H1 (cell line): ENCODE results near the gene MNS1. TPM values are rescaled to one million over a fixed set of nuclear protein-coding genes. Genes with fewer than 3 reads are reported as not detected.

Experiments
- BCL11A ChIP-seq, 2 experiments: IDR thresholded peaks; one replicate each; pipeline ENCODE4 v1.6.1; 2011; ENCODE audit warnings: low read depth in 2 of 2, low read length in 2 of 2, mild to moderate bottlenecking in 2 of 2
- BRCA1 ChIP-seq: IDR thresholded peaks from 2 replicates; pipeline ENCODE4 v1.6.1; 2012; ENCODE audit warnings: low read depth, low read length, improper control_type of control experiment
- EGR1 ChIP-seq: IDR thresholded peaks from 2 replicates; pipeline ENCODE4 v1.6.1; 2011; ENCODE audit warnings: low read depth, low read length, borderline replicate concordance
- GTF2F1 ChIP-seq: IDR thresholded peaks from 2 replicates; pipeline ENCODE4 v1.6.1; 2012; ENCODE audit warnings: low read depth, low read length, improper control_type of control experiment, borderline replicate concordance
- KDM1A ChIP-seq: fragments of 200-600, 300-600 bp; sonication (generic); IDR thresholded peaks from 2 replicates; pipeline ENCODE4 v1.7.1; 2016; ENCODE audit warnings: mild to moderate bottlenecking, low read length, borderline replicate concordance
- POU5F1 ChIP-seq: IDR thresholded peaks from 2 replicates; pipeline ENCODE4 v1.6.1; 2011; ENCODE audit warnings: low read depth, mild to moderate bottlenecking, low read length, moderate library complexity
- SP1 ChIP-seq: IDR thresholded peaks from 2 replicates; pipeline ENCODE4 v1.6.1; 2011; ENCODE audit warnings: low read depth, low read length
- SP4 ChIP-seq: IDR thresholded peaks from 2 replicates; pipeline ENCODE4 v1.6.1; 2012; ENCODE audit warnings: low read length, inconsistent platforms
- SUZ12 ChIP-seq: fragments of 200-600 bp; sonication (generic); IDR thresholded peaks from 2 replicates; pipeline ENCODE4 v1.6.1; 2012; ENCODE audit warnings: mild to moderate bottlenecking, inconsistent platforms, low read length, moderate library complexity, mixed read lengths
- YY1 ChIP-seq: IDR thresholded peaks from 2 replicates; pipeline ENCODE4 v1.6.1; 2011; ENCODE audit warnings: low read depth, mild to moderate bottlenecking, low read length
- polyA plus RNA-seq, 7 experiments: library from polyadenylated mRNA; depleted of rRNA in 3 of 7; stranded (reverse) in 5 of 7; unstranded in 2 of 7; fragments of >200 nt in 5 of 7; fragments of 200-250 nt in 2 of 7; gene quantifications; 1 replicate in 5 of 7; 2 replicates in 1 of 7; 4 replicates in 1 of 7; pipeline versions ENCODE4 v1.2.1 to v1.2.3, GENCODE V29; 2011 to 2013; ENCODE audit warnings: missing spikeins in 2 of 7, mixed read lengths in 2 of 7
- total RNA-seq: library from RNA; stranded (reverse); fragmentation: NEBNext Ultra II Directional; extraction: Animal tissue kit (Norgen Biotek cat#: 25700); gene quantifications from 2 replicates; pipeline ENCODE4 v1.2.1, GENCODE V29; 2021
- TF ChIP-seq, protein P1 (sequence below): fragments of 300-600 bp; sonication (generic); IDR thresholded peaks from 2 replicates; pipeline ENCODE4 v1.7.1; 2012; ENCODE audit warnings: low read length, moderate library complexity, mild to moderate bottlenecking, inconsistent platforms; ENCODE audit not compliant: insufficient replicate concordance

MNS1 gene
- total and polyA plus RNA-seq, 2 of the 8 experiments (the other 6 are each of a cell fraction or from before 2014, with no cell fraction given): 0.57 TPM; not detected in 1

DNA sequence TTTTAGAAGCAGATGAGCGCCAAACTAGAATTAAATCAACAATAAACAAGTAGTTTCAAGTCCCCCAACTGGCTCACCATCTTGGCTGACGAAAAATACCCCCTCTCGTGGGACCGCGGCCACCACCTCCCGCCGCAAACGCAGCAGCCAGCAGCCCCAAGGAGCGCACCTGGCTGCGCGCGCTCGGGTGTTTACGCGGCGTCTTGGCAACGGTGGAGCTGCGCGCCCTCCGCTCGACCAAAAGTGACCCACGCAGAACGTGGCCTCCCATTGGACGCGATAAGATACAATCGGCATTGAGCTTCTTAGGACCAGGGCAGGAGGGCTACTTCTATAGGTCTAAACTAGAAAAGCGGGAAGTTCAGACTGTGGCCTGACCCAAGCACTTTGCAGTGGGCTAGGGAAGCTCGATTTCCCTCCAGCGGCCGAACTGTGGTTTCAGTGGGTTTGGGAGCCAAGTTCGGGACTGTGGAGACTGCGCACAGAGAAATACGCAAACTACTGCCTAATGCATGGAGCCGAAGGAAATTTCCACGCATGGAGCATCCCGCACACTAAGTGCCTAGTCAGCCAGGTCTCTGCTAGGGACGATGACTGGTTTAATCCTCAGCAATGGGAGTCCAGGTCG is at the start of gene MNS1 (continued):
- TF ChIP-seq, protein P1, sequence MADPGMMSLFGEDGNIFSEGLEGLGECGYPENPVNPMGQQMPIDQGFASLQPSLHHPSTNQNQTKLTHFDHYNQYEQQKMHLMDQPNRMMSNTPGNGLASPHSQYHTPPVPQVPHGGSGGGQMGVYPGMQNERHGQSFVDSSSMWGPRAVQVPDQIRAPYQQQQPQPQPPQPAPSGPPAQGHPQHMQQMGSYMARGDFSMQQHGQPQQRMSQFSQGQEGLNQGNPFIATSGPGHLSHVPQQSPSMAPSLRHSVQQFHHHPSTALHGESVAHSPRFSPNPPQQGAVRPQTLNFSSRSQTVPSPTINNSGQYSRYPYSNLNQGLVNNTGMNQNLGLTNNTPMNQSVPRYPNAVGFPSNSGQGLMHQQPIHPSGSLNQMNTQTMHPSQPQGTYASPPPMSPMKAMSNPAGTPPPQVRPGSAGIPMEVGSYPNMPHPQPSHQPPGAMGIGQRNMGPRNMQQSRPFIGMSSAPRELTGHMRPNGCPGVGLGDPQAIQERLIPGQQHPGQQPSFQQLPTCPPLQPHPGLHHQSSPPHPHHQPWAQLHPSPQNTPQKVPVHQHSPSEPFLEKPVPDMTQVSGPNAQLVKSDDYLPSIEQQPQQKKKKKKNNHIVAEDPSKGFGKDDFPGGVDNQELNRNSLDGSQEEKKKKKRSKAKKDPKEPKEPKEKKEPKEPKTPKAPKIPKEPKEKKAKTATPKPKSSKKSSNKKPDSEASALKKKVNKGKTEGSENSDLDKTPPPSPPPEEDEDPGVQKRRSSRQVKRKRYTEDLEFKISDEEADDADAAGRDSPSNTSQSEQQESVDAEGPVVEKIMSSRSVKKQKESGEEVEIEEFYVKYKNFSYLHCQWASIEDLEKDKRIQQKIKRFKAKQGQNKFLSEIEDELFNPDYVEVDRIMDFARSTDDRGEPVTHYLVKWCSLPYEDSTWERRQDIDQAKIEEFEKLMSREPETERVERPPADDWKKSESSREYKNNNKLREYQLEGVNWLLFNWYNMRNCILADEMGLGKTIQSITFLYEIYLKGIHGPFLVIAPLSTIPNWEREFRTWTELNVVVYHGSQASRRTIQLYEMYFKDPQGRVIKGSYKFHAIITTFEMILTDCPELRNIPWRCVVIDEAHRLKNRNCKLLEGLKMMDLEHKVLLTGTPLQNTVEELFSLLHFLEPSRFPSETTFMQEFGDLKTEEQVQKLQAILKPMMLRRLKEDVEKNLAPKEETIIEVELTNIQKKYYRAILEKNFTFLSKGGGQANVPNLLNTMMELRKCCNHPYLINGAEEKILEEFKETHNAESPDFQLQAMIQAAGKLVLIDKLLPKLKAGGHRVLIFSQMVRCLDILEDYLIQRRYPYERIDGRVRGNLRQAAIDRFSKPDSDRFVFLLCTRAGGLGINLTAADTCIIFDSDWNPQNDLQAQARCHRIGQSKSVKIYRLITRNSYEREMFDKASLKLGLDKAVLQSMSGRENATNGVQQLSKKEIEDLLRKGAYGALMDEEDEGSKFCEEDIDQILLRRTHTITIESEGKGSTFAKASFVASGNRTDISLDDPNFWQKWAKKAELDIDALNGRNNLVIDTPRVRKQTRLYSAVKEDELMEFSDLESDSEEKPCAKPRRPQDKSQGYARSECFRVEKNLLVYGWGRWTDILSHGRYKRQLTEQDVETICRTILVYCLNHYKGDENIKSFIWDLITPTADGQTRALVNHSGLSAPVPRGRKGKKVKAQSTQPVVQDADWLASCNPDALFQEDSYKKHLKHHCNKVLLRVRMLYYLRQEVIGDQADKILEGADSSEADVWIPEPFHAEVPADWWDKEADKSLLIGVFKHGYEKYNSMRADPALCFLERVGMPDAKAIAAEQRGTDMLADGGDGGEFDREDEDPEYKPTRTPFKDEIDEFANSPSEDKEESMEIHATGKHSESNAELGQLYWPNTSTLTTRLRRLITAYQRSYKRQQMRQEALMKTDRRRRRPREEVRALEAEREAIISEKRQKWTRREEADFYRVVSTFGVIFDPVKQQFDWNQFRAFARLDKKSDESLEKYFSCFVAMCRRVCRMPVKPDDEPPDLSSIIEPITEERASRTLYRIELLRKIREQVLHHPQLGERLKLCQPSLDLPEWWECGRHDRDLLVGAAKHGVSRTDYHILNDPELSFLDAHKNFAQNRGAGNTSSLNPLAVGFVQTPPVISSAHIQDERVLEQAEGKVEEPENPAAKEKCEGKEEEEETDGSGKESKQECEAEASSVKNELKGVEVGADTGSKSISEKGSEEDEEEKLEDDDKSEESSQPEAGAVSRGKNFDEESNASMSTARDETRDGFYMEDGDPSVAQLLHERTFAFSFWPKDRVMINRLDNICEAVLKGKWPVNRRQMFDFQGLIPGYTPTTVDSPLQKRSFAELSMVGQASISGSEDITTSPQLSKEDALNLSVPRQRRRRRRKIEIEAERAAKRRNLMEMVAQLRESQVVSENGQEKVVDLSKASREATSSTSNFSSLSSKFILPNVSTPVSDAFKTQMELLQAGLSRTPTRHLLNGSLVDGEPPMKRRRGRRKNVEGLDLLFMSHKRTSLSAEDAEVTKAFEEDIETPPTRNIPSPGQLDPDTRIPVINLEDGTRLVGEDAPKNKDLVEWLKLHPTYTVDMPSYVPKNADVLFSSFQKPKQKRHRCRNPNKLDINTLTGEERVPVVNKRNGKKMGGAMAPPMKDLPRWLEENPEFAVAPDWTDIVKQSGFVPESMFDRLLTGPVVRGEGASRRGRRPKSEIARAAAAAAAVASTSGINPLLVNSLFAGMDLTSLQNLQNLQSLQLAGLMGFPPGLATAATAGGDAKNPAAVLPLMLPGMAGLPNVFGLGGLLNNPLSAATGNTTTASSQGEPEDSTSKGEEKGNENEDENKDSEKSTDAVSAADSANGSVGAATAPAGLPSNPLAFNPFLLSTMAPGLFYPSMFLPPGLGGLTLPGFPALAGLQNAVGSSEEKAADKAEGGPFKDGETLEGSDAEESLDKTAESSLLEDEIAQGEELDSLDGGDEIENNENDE: no peak
- TF ChIP-seq BRCA1: no peak
- no peak for TF ChIP-seq GTF2F1
- no peak for TF ChIP-seq EGR1
- no peak for TF ChIP-seq BCL11A (IDR thresholded peaks at IDR 0.05; ENCODE audit: low read depth in 2 of 2, low read length in 2 of 2)
- no peak for TF ChIP-seq KDM1A
- TF ChIP-seq YY1: no peak
- TF ChIP-seq SP1: peak; percentile 95
- no peak for TF ChIP-seq SP4
- no peak for TF ChIP-seq POU5F1
- TF ChIP-seq SUZ12: no peak
